Endothelial cell (in vitro differentiated cells): ENCODE measurements around the gene MCM3. TPM values are rescaled to one million over a fixed set of nuclear protein-coding genes. Genes with fewer than 3 reads are reported as not detected.

Source experiments
- DNase-seq: peaks from one replicate; pipeline ENCODE4 v3.0.0; 2021; ENCODE audit warnings: low spot score
- H3K27ac Mint-ChIP-seq: one replicate; pipeline ENCODE4 v1.8.0; 2021; ENCODE audit warnings: mixed read lengths, inconsistent platforms; ENCODE audit not compliant: unreplicated experiment
- H3K27me3 Mint-ChIP-seq: one replicate; pipeline ENCODE4 v1.8.0; 2021; ENCODE audit warnings: mild to moderate bottlenecking, moderate library complexity, mixed read lengths, inconsistent platforms; ENCODE audit not compliant: unreplicated experiment
- H3K36me3 Mint-ChIP-seq: one replicate; pipeline ENCODE4 v1.8.0; 2021; ENCODE audit warnings: mild to moderate bottlenecking, low read depth, mixed read lengths, inconsistent platforms; ENCODE audit not compliant: unreplicated experiment
- H3K4me1 Mint-ChIP-seq: one replicate; pipeline ENCODE4 v1.8.0; 2021; ENCODE audit warnings: mild to moderate bottlenecking, mixed read lengths, inconsistent platforms; ENCODE audit not compliant: unreplicated experiment
- H3K4me3 Mint-ChIP-seq: one replicate; pipeline ENCODE4 v1.8.0; 2021; ENCODE audit warnings: mild to moderate bottlenecking, mixed read lengths, inconsistent platforms; ENCODE audit not compliant: unreplicated experiment
- H3K9me3 Mint-ChIP-seq: one replicate; pipeline ENCODE4 v1.8.0; 2021; ENCODE audit warnings: mixed read lengths, inconsistent platforms; ENCODE audit not compliant: unreplicated experiment
- total RNA-seq: library from RNA; stranded (reverse); fragmentation: NEBNext Ultra II Directional; extraction: Animal tissue kit (Norgen Biotek cat#: 25700); gene quantifications from one replicate; pipeline ENCODE4 v1.2.1, GENCODE V29; 2021; ENCODE audit not compliant: unreplicated experiment
- TF ChIP-seq, protein P1 (sequence below): fragments of 200-600 bp; sonication (generic); IDR thresholded peaks from one replicate; pipeline ENCODE4 v1.5.0; 2021; ENCODE audit warnings: antibody characterized with exemption; ENCODE audit not compliant: unreplicated experiment

The MCM3 gene
- total RNA-seq, 1 donor from 2014 or later: 50.0 TPM

DNA sequence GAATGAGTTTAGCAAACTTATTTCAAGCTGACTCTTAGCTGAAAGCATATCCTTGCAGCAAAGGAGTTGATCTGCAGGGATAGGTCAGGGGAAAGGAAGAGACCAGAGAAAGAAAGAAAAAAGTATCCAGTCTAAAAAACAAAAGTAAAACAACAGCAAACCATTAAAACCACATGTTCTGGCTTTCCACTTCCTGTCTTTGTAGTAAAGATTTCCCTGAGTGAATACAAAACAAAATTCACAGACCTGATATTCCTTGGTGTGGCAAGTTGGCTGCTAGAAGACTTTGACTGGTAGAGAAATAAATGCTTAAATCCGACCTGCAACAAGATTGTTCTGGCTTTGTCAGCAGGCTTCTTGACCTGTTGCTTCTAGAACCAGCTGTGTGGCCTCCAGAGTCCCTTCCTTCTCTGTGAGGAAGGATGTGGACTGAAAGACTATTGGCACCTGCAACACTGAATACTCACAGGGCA, 23.4 kb upstream of the MCM3 start:
- no peak for DNase-seq
- TF ChIP-seq, protein P1, sequence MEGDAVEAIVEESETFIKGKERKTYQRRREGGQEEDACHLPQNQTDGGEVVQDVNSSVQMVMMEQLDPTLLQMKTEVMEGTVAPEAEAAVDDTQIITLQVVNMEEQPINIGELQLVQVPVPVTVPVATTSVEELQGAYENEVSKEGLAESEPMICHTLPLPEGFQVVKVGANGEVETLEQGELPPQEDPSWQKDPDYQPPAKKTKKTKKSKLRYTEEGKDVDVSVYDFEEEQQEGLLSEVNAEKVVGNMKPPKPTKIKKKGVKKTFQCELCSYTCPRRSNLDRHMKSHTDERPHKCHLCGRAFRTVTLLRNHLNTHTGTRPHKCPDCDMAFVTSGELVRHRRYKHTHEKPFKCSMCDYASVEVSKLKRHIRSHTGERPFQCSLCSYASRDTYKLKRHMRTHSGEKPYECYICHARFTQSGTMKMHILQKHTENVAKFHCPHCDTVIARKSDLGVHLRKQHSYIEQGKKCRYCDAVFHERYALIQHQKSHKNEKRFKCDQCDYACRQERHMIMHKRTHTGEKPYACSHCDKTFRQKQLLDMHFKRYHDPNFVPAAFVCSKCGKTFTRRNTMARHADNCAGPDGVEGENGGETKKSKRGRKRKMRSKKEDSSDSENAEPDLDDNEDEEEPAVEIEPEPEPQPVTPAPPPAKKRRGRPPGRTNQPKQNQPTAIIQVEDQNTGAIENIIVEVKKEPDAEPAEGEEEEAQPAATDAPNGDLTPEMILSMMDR: no peak
- Mint-ChIP-seq H3K27ac (no peak overlapping the region), H3K27me3 (peaks cover 2% of the 10 kb centered on the region), H3K36me3 (no peaks in the 10 kb centered on the region), H3K4me3 (no peak overlapping the region), H3K9me3 (no peaks in the 10 kb centered on the region), H3K4me1 (peaks cover 23% of the 10 kb centered on the region)

DNA sequence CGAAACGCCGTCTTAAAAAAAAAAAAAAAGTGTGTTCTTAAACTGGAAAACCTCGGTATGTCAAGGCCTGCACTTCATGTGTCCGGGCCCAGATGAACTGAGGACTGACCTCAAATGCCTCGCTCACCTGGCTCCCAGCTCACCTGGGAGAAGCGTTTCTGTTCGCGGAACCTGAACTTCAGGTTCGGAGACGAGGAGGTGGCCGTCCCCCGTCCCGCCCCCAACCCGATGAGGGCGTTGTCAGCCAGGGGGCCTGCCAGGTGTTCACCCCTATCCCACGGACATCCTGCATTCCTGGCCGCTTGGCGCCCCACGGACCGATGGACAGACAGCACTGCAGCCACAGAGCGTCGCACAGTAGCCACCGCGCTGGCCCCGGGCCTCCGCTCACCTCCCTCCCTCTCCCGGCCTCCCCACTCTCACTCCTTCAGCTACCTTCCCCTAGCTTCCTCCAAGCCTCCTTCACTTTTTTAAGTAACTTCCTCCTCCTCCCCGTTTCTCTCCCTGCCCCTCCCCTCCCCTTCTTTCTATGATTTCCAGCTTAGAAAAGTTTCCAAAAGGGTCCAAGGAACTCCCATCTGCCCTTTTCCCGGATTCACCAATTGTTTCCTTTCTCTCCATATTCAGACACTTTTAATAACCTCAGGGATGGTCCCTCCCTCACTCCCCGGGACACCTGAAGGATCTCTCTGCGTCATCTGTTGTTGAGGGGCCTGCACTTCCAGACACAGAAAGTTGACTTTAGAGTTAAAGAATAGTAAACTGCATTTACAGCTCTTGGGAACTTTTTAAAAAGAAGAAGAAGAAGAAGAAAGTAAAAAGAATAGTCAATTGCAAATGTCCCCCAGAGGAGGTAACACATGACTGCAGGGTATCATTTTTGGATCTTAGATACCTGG, 22.7 kb upstream of the MCM3 start:
- Mint-ChIP-seq H3K36me3 (no peaks in the 10 kb centered on the region), H3K27me3 (peaks cover 2% of the 10 kb centered on the region), H3K27ac (no peak overlapping the region), H3K4me3 (peak overlapping the region; percentile 40), H3K9me3 (no peaks in the 10 kb centered on the region), H3K4me1 (peaks cover 17% of the 10 kb centered on the region)
- DNase-seq: no peak
- TF ChIP-seq, protein P1: no peak

DNA sequence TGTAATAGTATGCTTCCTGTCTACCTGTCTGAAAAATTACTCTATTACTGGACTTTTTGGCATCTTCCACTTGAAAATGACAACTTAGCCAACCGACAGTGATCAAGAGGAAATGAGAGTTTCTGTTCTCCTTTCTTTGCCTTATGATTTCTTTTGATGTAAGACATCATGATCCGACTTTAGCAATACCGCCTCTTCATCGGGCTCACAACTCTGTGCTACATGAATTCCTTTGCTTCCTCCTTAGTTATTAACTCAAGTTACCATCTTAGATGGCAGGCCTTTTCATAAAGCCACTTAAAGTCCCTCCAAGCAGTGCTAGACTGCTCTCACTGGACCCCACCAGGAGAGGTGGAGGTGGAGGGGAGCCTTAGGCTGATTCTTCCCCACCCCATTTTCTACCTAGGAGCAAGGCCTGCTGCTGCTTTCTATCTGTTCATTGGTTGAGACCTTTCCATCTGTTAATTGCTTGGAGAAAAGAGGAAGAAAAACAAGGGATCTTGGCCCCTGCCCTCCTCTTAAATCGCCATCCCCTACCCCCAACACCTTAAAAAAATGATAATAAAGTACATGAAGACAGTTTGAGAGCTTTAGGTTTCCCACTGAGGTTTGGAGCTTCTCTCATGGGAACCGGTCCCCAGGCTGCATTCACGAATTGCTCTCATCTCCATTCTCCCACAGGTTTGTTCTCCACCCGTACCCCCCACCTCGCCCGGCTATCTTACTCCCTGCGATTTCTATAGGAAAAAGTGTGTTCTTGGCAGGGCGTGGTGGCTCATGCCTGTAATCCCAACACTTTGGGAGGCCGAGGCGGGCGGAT, 21.6 kb upstream of the MCM3 start:
- H3K9me3 Mint-ChIP-seq: no peaks in the 10 kb centered on the region
- no peak for DNase-seq
- no peak overlapping the region for H3K4me3 Mint-ChIP-seq
- no peak overlapping the region for H3K27ac Mint-ChIP-seq
- H3K36me3 Mint-ChIP-seq: peaks cover 2% of the 10 kb centered on the region
- TF ChIP-seq, protein P1: no peak
- H3K27me3 Mint-ChIP-seq: peaks cover 2% of the 10 kb centered on the region
- H3K4me1 Mint-ChIP-seq: peaks cover 14% of the 10 kb centered on the region

DNA sequence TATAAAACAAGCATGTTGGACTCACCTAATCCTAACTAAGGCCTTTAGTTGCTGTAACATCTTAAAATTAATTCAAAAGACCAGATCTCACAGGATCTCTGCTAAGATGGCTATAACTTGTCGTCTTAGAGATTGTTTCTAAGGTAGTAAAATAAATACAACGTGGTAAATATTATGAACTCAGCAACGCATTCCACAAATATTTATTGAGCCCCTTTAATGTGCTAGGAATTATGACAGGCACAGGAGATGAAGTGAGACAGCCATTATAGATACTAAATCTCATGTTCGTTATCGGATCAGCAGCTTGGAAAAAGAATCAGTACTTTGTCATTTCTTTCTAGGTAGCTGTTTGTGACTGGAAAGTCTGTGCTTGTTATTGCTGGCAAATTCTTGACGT, 20.9 kb upstream of the MCM3 start:
- Mint-ChIP-seq H3K36me3 (peaks cover 4% of the 10 kb centered on the region), H3K27ac (no peak overlapping the region), H3K4me1 (peaks cover 14% of the 10 kb centered on the region), H3K27me3 (peaks cover 2% of the 10 kb centered on the region), H3K9me3 (no peaks in the 10 kb centered on the region), H3K4me3 (no peak overlapping the region)
- TF ChIP-seq, protein P1: no peak
- no peak for DNase-seq
